Stimulated activated CD4-positive, alpha-beta T cell treated with anti-CD3 and anti-CD28 coated beads, Interleukin-1b, Interleukin-23, amount 100 ng/mL, for 48 hours (primary cell): ENCODE data around the gene WWOX.

Experiments used
- DNase-seq: peaks from one replicate; pipeline ENCODE4 v3.0.0-alpha.2; 2020

WWOX gene

GRCh38 chr16:79062336-79062735, 962.9 kb downstream of the WWOX start:
- no peak for DNase-seq

- DNase-seq: no peak
Observed at GRCh38 chr16:79062821-79063220, 963.4 kb downstream of the WWOX start.

GRCh38 chr16:79064256-79064972, 965.0 kb downstream of the WWOX start:
- DNase-seq: no peak

- DNase-seq: no peak
Observed at GRCh38 chr16:79066561-79066960, 967.1 kb downstream of the WWOX start.

- peak; percentile 36 for DNase-seq
Observed at GRCh38 chr16:79067600-79067999, 968.1 kb downstream of the WWOX start.

- DNase-seq: no peak
Observed at GRCh38 chr16:79069121-79069520, 969.7 kb downstream of the WWOX start.

GRCh38 chr16:79069633-79070032, 970.2 kb downstream of the WWOX start:
- DNase-seq: no peak

GRCh38 chr16:79071424-79071823, 972.0 kb downstream of the WWOX start:
- no peak for DNase-seq

GRCh38 chr16:79072517-79072916, 973.1 kb downstream of the WWOX start:
- no peak for DNase-seq

- no peak for DNase-seq
Observed at GRCh38 chr16:79073566-79073965, 974.1 kb downstream of the WWOX start.

- DNase-seq: no peak
Observed at GRCh38 chr16:79074541-79074940, 975.1 kb downstream of the WWOX start.

- DNase-seq: no peak
Observed at GRCh38 chr16:79074951-79075350, 975.5 kb downstream of the WWOX start.

- peak; percentile 71 for DNase-seq
Observed at GRCh38 chr16:79076047-79076767, 976.8 kb downstream of the WWOX start.

GRCh38 chr16:79077346-79077745, 977.9 kb downstream of the WWOX start:
- DNase-seq: no peak

- no peak for DNase-seq
Observed at GRCh38 chr16:79079656-79080420, 980.4 kb downstream of the WWOX start.

GRCh38 chr16:79081297-79082066, 982.0 kb downstream of the WWOX start:
- peak; percentile 45 for DNase-seq

GRCh38 chr16:79082970-79083369, 983.5 kb downstream of the WWOX start:
- DNase-seq: no peak

GRCh38 chr16:79083508-79084299, 984.2 kb downstream of the WWOX start:
- no peak for DNase-seq

- DNase-seq: no peak
Observed at GRCh38 chr16:79088971-79089370, 989.5 kb downstream of the WWOX start.

- DNase-seq: peak; percentile 78
Observed at GRCh38 chr16:79089735-79090284, 990.4 kb downstream of the WWOX start.

GRCh38 chr16:79090966-79091365, 991.5 kb downstream of the WWOX start:
- no peak for DNase-seq

GRCh38 chr16:79092846-79093245, 993.4 kb downstream of the WWOX start:
- DNase-seq: no peak
